NT2/D1 (cell line): Measurements from ENCODE around the gene ITGB5.

Experiments
- DNase-seq: peaks from one replicate; pipeline ENCODE4 v3.0.0-alpha.2; 2011; ENCODE audit warnings: low read depth, low spot score
- H3K27me3 ChIP-seq: 2 replicates; pipeline ENCODE4 v1.6.0; 2011; ENCODE audit warnings: mild to moderate bottlenecking; ENCODE audit not compliant: insufficient read length, insufficient read depth
- H3K36me3 ChIP-seq: 2 replicates; pipeline ENCODE4 v1.6.1; 2011; ENCODE audit warnings: mild to moderate bottlenecking, low read length, mixed read lengths; ENCODE audit not compliant: insufficient read depth, insufficient read length
- H3K4me1 ChIP-seq: 2 replicates; pipeline ENCODE4 v1.5.1; 2011; ENCODE audit not compliant: insufficient read depth, insufficient read length
- H3K4me3 ChIP-seq: 2 replicates; pipeline ENCODE4 v1.5.1; 2011; ENCODE audit warnings: low read depth; ENCODE audit not compliant: insufficient read length
- H3K9ac ChIP-seq: 2 replicates; pipeline ENCODE4 v1.6.0; 2011; ENCODE audit warnings: low read depth; ENCODE audit not compliant: insufficient read length
- H3K9me3 ChIP-seq: 2 replicates; pipeline ENCODE4 v1.5.1; 2011; ENCODE audit warnings: mild to moderate bottlenecking, low read length; ENCODE audit not compliant: insufficient read depth
- SUZ12 ChIP-seq: IDR thresholded peaks from 2 replicates; pipeline ENCODE4 v1.6.1; 2011; ENCODE audit not compliant: insufficient read length, insufficient read depth; ENCODE audit errors: extremely low read depth
- YY1 ChIP-seq: IDR thresholded peaks from 2 replicates; pipeline ENCODE4 v1.6.1; 2011; ENCODE audit not compliant: insufficient read length, insufficient read depth
- ZNF274 ChIP-seq: IDR thresholded peaks from 2 replicates; pipeline ENCODE4 v1.6.1; 2011; ENCODE audit warnings: mild to moderate bottlenecking, low read depth, low read length

ITGB5 gene

GRCh38 chr3:124809039-124809438 lies 78.1 kb downstream of the ITGB5 start:
- Histone ChIP-seq H3K27me3 (no peaks in the 10 kb centered on the region), H3K4me3 (no peak overlapping the region), H3K9me3 (no peaks in the 10 kb centered on the region), H3K9ac (no peak overlapping the region), H3K4me1 (peaks cover 4% of the 10 kb centered on the region), H3K36me3 (peaks cover 55% of the 10 kb centered on the region)
- no peak for DNase-seq
- TF ChIP-seq YY1 = no peak
- TF ChIP-seq ZNF274 = no peak
- TF ChIP-seq SUZ12 = no peak

GRCh38 chr3:124805671-124806070 lies 81.5 kb downstream of the ITGB5 start:
- TF ChIP-seq ZNF274 = no peak
- TF ChIP-seq SUZ12 = no peak
- TF ChIP-seq YY1 = no peak
- Histone ChIP-seq H3K9me3 (no peaks in the 10 kb centered on the region), H3K4me1 (peaks cover 7% of the 10 kb centered on the region), H3K9ac (no peak overlapping the region), H3K27me3 (no peaks in the 10 kb centered on the region), H3K36me3 (peaks cover 49% of the 10 kb centered on the region), H3K4me3 (no peak overlapping the region)
- DNase-seq = no peak

GRCh38 chr3:124804875-124805274 lies 82.3 kb downstream of the ITGB5 start:
- no peak overlapping the region for H3K9ac ChIP-seq
- H3K4me1 ChIP-seq = peaks cover 7% of the 10 kb centered on the region
- H3K27me3 ChIP-seq = no peaks in the 10 kb centered on the region
- H3K4me3 ChIP-seq = no peak overlapping the region
- DNase-seq = no peak
- H3K36me3 ChIP-seq = peaks cover 50% of the 10 kb centered on the region
- TF ChIP-seq SUZ12 (no peak), YY1 (no peak), ZNF274 (no peak)
- no peaks in the 10 kb centered on the region for H3K9me3 ChIP-seq

- peaks cover 45% of the 10 kb centered on the region for H3K36me3 ChIP-seq
- no peaks in the 10 kb centered on the region for H3K27me3 ChIP-seq
- no peak for TF ChIP-seq ZNF274
- TF ChIP-seq SUZ12 = no peak
- TF ChIP-seq YY1 = no peak
- peaks cover 3% of the 10 kb centered on the region for H3K4me1 ChIP-seq
- DNase-seq = no peak
- no peak overlapping the region for H3K9ac ChIP-seq
- no peaks in the 10 kb centered on the region for H3K9me3 ChIP-seq
- no peak overlapping the region for H3K4me3 ChIP-seq
Measured at GRCh38 chr3:124802702-124803101, 84.5 kb downstream of the ITGB5 start.

GRCh38 chr3:124802061-124802698 lies 85.0 kb downstream of the ITGB5 start:
- Histone ChIP-seq H3K9ac (no peak overlapping the region), H3K27me3 (no peaks in the 10 kb centered on the region), H3K4me1 (peaks cover 3% of the 10 kb centered on the region), H3K9me3 (no peaks in the 10 kb centered on the region), H3K4me3 (no peak overlapping the region), H3K36me3 (peaks cover 46% of the 10 kb centered on the region)
- TF ChIP-seq SUZ12 (no peak), YY1 (no peak), ZNF274 (no peak)
- DNase-seq = no peak

GRCh38 chr3:124800511-124801258 lies 86.5 kb downstream of the ITGB5 start:
- peaks cover 3% of the 10 kb centered on the region for H3K4me1 ChIP-seq
- no peak for TF ChIP-seq SUZ12
- TF ChIP-seq ZNF274 = no peak
- TF ChIP-seq YY1 = no peak
- no peaks in the 10 kb centered on the region for H3K27me3 ChIP-seq
- no peaks in the 10 kb centered on the region for H3K9me3 ChIP-seq
- DNase-seq = no peak
- no peak overlapping the region for H3K9ac ChIP-seq
- no peak overlapping the region for H3K4me3 ChIP-seq
- H3K36me3 ChIP-seq = peaks cover 55% of the 10 kb centered on the region

- Histone ChIP-seq H3K9ac (no peak overlapping the region), H3K4me3 (no peak overlapping the region), H3K27me3 (no peaks in the 10 kb centered on the region), H3K4me1 (peaks cover 3% of the 10 kb centered on the region), H3K36me3 (peaks cover 58% of the 10 kb centered on the region), H3K9me3 (no peaks in the 10 kb centered on the region)
- TF ChIP-seq ZNF274 (no peak), YY1 (no peak)
- no peak for DNase-seq
Measured at GRCh38 chr3:124800076-124800475, 87.1 kb downstream of the ITGB5 start.
